Caco-2 (cell line): ENCODE measurements around the gene MSL3B.

Source experiments
- BruUV-seq: library from RNA; stranded (reverse); fragments of 400-500 nt; replicated peaks from 2 replicates; lab custom pipeline; 2021; lab: Mats Ljungman, UMichigan
- CTCF ChIA-PET: fragments of 300-600 bp; sonication (Branson Sonifier 250); formaldehyde crosslinking; loops from one replicate; lab custom pipeline; 2022; ENCODE audit warnings: antibody characterized with exemption; lab: Charles Lee
- POLR2A ChIA-PET: fragments of 300-600 bp; sonication (Branson Sonifier 250); formaldehyde crosslinking; loops from one replicate; lab custom pipeline; 2022; ENCODE audit warnings: antibody characterized with exemption; lab: Charles Lee
- DNase-seq, 2 experiments: peaks; one replicate each; pipeline versions ENCODE4 v3.0.0 to v3.0.0-alpha.2; 2020 to 2022
- H3K27me3 ChIP-seq: replicated peaks from 2 replicates; pipeline ENCODE4 v1.6.0; 2011; ENCODE audit warnings: low read length; ENCODE audit not compliant: control insufficient read depth, insufficient read depth
- H3K36me3 ChIP-seq: 2 replicates; pipeline ENCODE4 v1.5.1; 2011; ENCODE audit warnings: low read length; ENCODE audit not compliant: control insufficient read depth, insufficient read depth
- H3K4me1 ChIP-seq: fragments of 250-450 bp; sonication (Bioruptor Pico); 2 replicates; pipeline ENCODE4 v1.5.1; 2020; ENCODE audit warnings: mild to moderate bottlenecking
- H3K4me3 ChIP-seq: 2 replicates; pipeline ENCODE4 v1.5.1; 2011; ENCODE audit warnings: low read depth, mild to moderate bottlenecking, control low read depth, low read length
- H3K9me3 ChIP-seq: fragments of 250-450 bp; sonication (Bioruptor Pico); 2 replicates; pipeline ENCODE4 v1.5.1; 2020; ENCODE audit warnings: mild to moderate bottlenecking, moderate library complexity
- H3K27ac Mint-ChIP-seq: one replicate; pipeline ENCODE4 v1.8.0; 2022; ENCODE audit warnings: mixed read lengths; ENCODE audit not compliant: unreplicated experiment
- H3K27me3 Mint-ChIP-seq: one replicate; pipeline ENCODE4 v1.8.0; 2022; ENCODE audit warnings: mixed read lengths; ENCODE audit not compliant: insufficient read depth, unreplicated experiment
- H3K36me3 Mint-ChIP-seq: one replicate; pipeline ENCODE4 v1.8.0; 2022; ENCODE audit warnings: mild to moderate bottlenecking, mixed read lengths; ENCODE audit not compliant: insufficient read depth, unreplicated experiment
- H3K4me1 Mint-ChIP-seq: one replicate; pipeline ENCODE4 v1.8.0; 2022; ENCODE audit warnings: low read depth, mixed read lengths; ENCODE audit not compliant: unreplicated experiment
- H3K4me3 Mint-ChIP-seq: one replicate; pipeline ENCODE4 v1.8.0; 2022; ENCODE audit warnings: mild to moderate bottlenecking, moderate library complexity, mixed read lengths; ENCODE audit not compliant: unreplicated experiment
- H3K9me3 Mint-ChIP-seq: one replicate; pipeline ENCODE4 v1.8.0; 2022; ENCODE audit warnings: mixed read lengths; ENCODE audit not compliant: unreplicated experiment
- intact Hi-C: fragments of 100-400 bp; cut with micrococcal nuclease; formaldehyde crosslinking; loops from one replicate; pipeline ENCODE4 v1.10.0; 2022; ENCODE audit not compliant: unreplicated experiment
- TF ChIP-seq, protein P1 (sequence below), 2 experiments: fragments of 200-600 bp in 1 of 2; IDR thresholded peaks; 1 replicate in 1 of 2; 2 replicates in 1 of 2; pipeline versions ENCODE4 v1.5.1 to v1.8.0; 2011 to 2022; ENCODE audit warnings: antibody characterized with exemption in 1 of 2, control low read depth in 1 of 2, inconsistent platforms in 1 of 2, low read depth in 1 of 2, low read length in 1 of 2, mild to moderate bottlenecking in 1 of 2, moderate library complexity in 1 of 2; ENCODE audit not compliant: insufficient read depth in 1 of 2, severe bottlenecking in 1 of 2, unreplicated experiment in 1 of 2

The MSL3B gene

GRCh38 chr2:233837694-233838229, 30.4 kb downstream of the MSL3B start:
- no peaks in the 10 kb centered on the region for H3K4me1 Mint-ChIP-seq

GRCh38 chr2:233836359-233836758, 31.8 kb downstream of the MSL3B start:
- no TSS peak for BruUV-seq
- Histone ChIP-seq H3K4me3 (no peak overlapping the region), H3K4me1 (no peaks in the 10 kb centered on the region), H3K27me3 (no peaks in the 10 kb centered on the region), H3K36me3 (no peaks in the 10 kb centered on the region; the same call in none of the 2 replicates), H3K9me3 (no peaks in the 10 kb centered on the region)
- Mint-ChIP-seq H3K4me3 (no peak overlapping the region), H3K27ac (no peak overlapping the region), H3K4me1 (no peaks in the 10 kb centered on the region), H3K9me3 (no peaks in the 10 kb centered on the region), H3K27me3 (no peaks in the 10 kb centered on the region), H3K36me3 (peaks cover 77% of the 10 kb centered on the region)
- TF ChIP-seq, protein P1, sequence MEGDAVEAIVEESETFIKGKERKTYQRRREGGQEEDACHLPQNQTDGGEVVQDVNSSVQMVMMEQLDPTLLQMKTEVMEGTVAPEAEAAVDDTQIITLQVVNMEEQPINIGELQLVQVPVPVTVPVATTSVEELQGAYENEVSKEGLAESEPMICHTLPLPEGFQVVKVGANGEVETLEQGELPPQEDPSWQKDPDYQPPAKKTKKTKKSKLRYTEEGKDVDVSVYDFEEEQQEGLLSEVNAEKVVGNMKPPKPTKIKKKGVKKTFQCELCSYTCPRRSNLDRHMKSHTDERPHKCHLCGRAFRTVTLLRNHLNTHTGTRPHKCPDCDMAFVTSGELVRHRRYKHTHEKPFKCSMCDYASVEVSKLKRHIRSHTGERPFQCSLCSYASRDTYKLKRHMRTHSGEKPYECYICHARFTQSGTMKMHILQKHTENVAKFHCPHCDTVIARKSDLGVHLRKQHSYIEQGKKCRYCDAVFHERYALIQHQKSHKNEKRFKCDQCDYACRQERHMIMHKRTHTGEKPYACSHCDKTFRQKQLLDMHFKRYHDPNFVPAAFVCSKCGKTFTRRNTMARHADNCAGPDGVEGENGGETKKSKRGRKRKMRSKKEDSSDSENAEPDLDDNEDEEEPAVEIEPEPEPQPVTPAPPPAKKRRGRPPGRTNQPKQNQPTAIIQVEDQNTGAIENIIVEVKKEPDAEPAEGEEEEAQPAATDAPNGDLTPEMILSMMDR (IDR thresholded peaks at IDR 0.05; ENCODE audit: insufficient read depth in 1 of 2, low read depth in 1 of 2, low read length in 1 of 2, severe bottlenecking in 1 of 2, unreplicated experiment in 1 of 2): no peak
- CTCF ChIA-PET: no interaction called here
- intact Hi-C loops: no loop called here
- no peak for DNase-seq
- POLR2A ChIA-PET: no interaction called here

More at GRCh38 chr2:233837694-233838229, 30.4 kb downstream of the MSL3B start:
- Mint-ChIP-seq H3K4me3 (no peak overlapping the region), H3K27me3 (no peaks in the 10 kb centered on the region), H3K9me3 (no peaks in the 10 kb centered on the region), H3K36me3 (peaks cover 91% of the 10 kb centered on the region), H3K27ac (no peak overlapping the region)
- no peak for DNase-seq
- H3K4me3 ChIP-seq: no peak overlapping the region
- ChIA-PET POLR2A (interaction anchor here (0.6 kb wide), 1 partner anchor 16 kb away, joined by 3 read pairs; the partner anchor contains the start of gene HJURP), CTCF (no interaction called here)
- no TSS peak for BruUV-seq
- no peaks in the 10 kb centered on the region for H3K9me3 ChIP-seq
- intact Hi-C loops: no loop called here
- peaks cover 2% of the 10 kb centered on the region for H3K36me3 ChIP-seq
- TF ChIP-seq, protein P1 (IDR thresholded peaks at IDR 0.05; ENCODE audit: insufficient read depth in 1 of 2, low read depth in 1 of 2, low read length in 1 of 2, severe bottlenecking in 1 of 2, unreplicated experiment in 1 of 2): no peak
- no peaks in the 10 kb centered on the region for H3K4me1 ChIP-seq
- H3K27me3 ChIP-seq: no peaks in the 10 kb centered on the region

- BruUV-seq: no TSS peak
- no peaks in the 10 kb centered on the region for H3K9me3 Mint-ChIP-seq
- POLR2A ChIA-PET: no interaction called here
- no peak overlapping the region for H3K27ac Mint-ChIP-seq
- Histone ChIP-seq H3K4me3 (no peak overlapping the region), H3K27me3 (no peaks in the 10 kb centered on the region), H3K4me1 (no peaks in the 10 kb centered on the region), H3K9me3 (no peaks in the 10 kb centered on the region), H3K36me3 (no peaks in the 10 kb centered on the region; the same call in 1 of the 2 replicates)
- CTCF ChIA-PET: no interaction called here
- DNase-seq: no peak
- peaks cover 69% of the 10 kb centered on the region for H3K36me3 Mint-ChIP-seq
- no peak overlapping the region for H3K4me3 Mint-ChIP-seq
- no peaks in the 10 kb centered on the region for H3K27me3 Mint-ChIP-seq
- no peaks in the 10 kb centered on the region for H3K4me1 Mint-ChIP-seq
- TF ChIP-seq, protein P1 (IDR thresholded peaks at IDR 0.05; ENCODE audit: insufficient read depth in 1 of 2, low read depth in 1 of 2, low read length in 1 of 2, severe bottlenecking in 1 of 2, unreplicated experiment in 1 of 2): no peak
- intact Hi-C loops: no loop called here
These were observed 32.7 kb downstream of the MSL3B start for GRCh38 chr2:233835230-233836186.
